Measurements from ENCODE around the gene UBE2QL1. TPM values are rescaled to one million over a fixed set of nuclear protein-coding genes. Genes with fewer than 3 reads are reported as not detected.

UBE2QL1 gene
- total RNA-seq, 1 donor from 2014 or later, result not detected

- DNase-seq (ENCODE audit: low read depth), result no peak
- no peak overlapping the region for H3K4me3 ChIP-seq (ENCODE audit: low read depth, low read length)
- TF ChIP-seq CTCF (conservative IDR thresholded peaks at IDR 0.05; ENCODE audit: low read depth, low read length), result no peak
Observed at GRCh38 chr5:6482735-6483134, 34.1 kb downstream of the UBE2QL1 start.

GRCh38 chr5:6483880-6484382 lies 35.3 kb downstream of the UBE2QL1 start:
- no peak for DNase-seq (ENCODE audit: low read depth)
- TF ChIP-seq CTCF (conservative IDR thresholded peaks at IDR 0.05; ENCODE audit: low read depth, low read length), result no peak
- no peak overlapping the region for H3K4me3 ChIP-seq (ENCODE audit: low read depth, low read length)

- DNase-seq (ENCODE audit: low read depth), result no peak
- TF ChIP-seq CTCF (conservative IDR thresholded peaks at IDR 0.05; ENCODE audit: low read depth, low read length), result no peak
- H3K4me3 ChIP-seq (ENCODE audit: low read depth, low read length), result no peak overlapping the region
Observed at GRCh38 chr5:6484446-6484845, 35.8 kb downstream of the UBE2QL1 start.

- no peak overlapping the region for H3K4me3 ChIP-seq (ENCODE audit: low read depth, low read length)
- no peak for DNase-seq (ENCODE audit: low read depth)
- no peak for TF ChIP-seq CTCF (conservative IDR thresholded peaks at IDR 0.05; ENCODE audit: low read depth, low read length)
Observed at GRCh38 chr5:6484899-6485298, 36.2 kb downstream of the UBE2QL1 start.

GRCh38 chr5:6485441-6485840 lies 36.8 kb downstream of the UBE2QL1 start:
- no peak for TF ChIP-seq CTCF (conservative IDR thresholded peaks at IDR 0.05; ENCODE audit: low read depth, low read length)
- no peak for DNase-seq (ENCODE audit: low read depth)
- H3K4me3 ChIP-seq (ENCODE audit: low read depth, low read length), result no peak overlapping the region

- no peak for TF ChIP-seq CTCF (conservative IDR thresholded peaks at IDR 0.05; ENCODE audit: low read depth, low read length)
- H3K4me3 ChIP-seq (ENCODE audit: low read depth, low read length), result no peak overlapping the region
- no peak for DNase-seq (ENCODE audit: low read depth)
Observed at GRCh38 chr5:6486074-6486473, 37.4 kb downstream of the UBE2QL1 start.

GRCh38 chr5:6487081-6487480 lies 38.4 kb downstream of the UBE2QL1 start:
- DNase-seq (ENCODE audit: low read depth), result no peak
- H3K4me3 ChIP-seq (ENCODE audit: low read depth, low read length), result no peak overlapping the region
- no peak for TF ChIP-seq CTCF (conservative IDR thresholded peaks at IDR 0.05; ENCODE audit: low read depth, low read length)
